Adrenal gland (tissue), 5 donors: Measurements from ENCODE around the gene EWSR1.

ENCODE experiments used
- CTCF ChIP-seq, 6 experiments: fragments of 450-650 bp in 4 of 6; fragments of 200-600 bp in 2 of 6; sonication (generic) in 1 of 6; IDR thresholded peaks; 1 replicate in 5 of 6; 2 replicates in 1 of 6; pipeline versions ENCODE4 v1.5.1 to v1.8.0; 2016 to 2021; ENCODE audit warnings: antibody characterized with exemption in 6 of 6, mild to moderate bottlenecking in 2 of 6, moderate library complexity in 1 of 6
- POLR2A ChIP-seq, 2 donors: fragments of 450-650 bp; IDR thresholded peaks; one replicate each; pipeline ENCODE4 v1.6.1; 2017; ENCODE audit warnings: antibody characterized with exemption in 2 of 2, mild to moderate bottlenecking in 2 of 2, moderate library complexity in 1 of 2
- donor health status: DM: no; HTN: no; CAD: no.

DNA sequence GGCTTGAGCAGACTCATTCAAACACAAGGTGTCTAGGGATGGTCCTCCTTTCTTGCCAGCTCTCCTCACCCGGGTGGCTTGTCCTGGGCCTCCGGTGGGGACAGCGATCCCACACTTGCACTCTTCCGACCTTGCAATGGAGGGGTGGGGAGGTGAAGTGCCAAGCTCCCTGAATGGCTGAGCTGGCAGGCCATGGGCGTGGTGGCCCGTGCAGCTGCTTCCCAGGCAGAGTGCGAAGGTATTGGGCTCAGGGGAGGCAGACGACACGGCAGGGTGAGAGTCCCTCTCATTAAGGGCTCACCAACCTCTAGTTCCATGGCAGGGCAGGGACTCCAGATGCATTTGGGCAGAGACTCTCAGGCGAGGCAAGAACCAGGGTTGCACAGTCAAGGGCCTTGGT, 58.4 kb downstream of the EWSR1 start:
- TF ChIP-seq CTCF (IDR thresholded peaks at IDR 0.05): no peak
- TF ChIP-seq POLR2A (IDR thresholded peaks at IDR 0.05): no peak
